Fibroblast of skin of left biceps (primary cell): ENCODE results near the gene LPCAT1.
"Not testable (repeated sequence)": the region's sequence is repeated elsewhere in the genome, so short reads cannot be mapped to it uniquely, and the experiment has no call there.

ENCODE experiments used
- DNase-seq, 2 experiments: peaks; one replicate each; pipeline ENCODE4 v3.0.0-alpha.2; 2013; ENCODE audit warnings: low read depth in 2 of 2

Gene LPCAT1

DNA sequence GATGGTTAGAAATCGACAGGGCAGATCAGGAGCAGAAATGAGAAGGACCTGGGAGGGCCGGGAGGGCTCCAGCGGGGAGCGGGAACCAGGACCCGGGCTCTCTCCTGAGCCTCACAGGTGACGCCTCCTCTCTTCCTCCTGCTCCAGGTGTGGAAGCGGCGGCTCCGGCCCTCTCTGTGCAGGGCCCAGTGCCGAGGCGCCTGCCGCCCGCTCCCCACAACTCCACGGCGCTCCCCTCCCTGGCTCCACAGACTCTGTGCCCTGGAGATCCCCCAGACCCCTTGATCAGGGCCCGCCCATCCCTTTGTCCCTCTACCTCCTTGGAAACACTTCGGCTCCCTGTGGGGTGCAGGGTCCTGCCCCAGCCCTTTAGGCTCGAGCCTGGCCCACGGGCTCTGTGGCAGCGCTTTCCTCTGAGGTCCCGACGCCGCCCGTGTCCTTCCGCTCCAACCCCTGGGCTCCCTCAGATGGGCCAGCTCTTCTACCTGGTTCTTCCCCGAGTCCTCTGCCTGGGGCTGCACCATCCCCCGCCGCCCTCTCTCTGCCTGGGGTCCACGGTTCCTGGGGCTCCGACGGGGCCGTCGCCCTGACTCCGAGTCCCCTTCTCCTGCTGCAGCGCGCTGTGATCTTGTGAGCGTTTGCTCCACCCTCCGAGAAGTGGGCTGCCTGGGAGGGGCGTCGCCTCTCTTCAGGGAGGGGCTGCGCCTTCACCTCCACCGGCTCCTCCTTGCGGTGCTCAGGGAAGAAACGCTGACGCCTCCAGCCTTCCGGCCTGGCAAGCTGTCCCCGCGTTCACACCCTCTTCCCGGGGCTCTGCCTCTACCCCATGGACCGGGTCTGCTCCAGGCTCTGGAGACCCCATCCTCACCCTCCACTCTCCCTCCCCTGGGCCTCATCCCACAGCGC lies 56.2 kb downstream of the LPCAT1 start:
- DNase-seq = no peak

DNA sequence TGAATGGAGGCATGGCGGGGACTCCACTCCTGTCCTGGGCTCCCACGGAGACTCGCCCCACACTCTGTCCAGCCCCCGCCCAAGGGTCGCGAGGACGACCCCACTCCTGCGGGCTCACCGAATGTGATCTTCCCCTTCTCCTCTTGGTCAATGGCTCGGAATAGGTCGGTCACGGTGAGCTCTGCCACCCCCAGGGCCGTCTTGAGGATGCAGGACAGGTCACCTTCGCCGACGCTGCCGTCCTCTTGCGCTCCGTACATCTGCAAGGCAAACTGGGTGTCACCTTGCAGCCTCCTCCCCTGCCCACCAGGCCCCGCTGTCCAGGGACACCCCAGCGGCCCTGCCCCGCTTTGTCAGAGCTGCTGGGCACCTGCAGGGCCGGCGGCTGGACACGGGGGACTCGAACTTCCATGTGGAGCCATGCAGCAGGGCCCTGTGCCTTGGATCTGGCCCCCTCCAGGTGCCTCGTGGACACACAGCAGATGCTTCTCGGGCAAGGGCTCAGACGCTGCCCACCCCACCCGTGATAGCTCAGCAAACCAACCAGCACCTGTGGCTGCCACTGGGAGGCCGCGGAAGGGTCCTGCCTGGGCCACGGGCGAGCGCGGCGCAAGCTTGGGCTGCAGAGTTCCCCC lies 57.0 kb downstream of the LPCAT1 start:
- DNase-seq = no peak

DNA sequence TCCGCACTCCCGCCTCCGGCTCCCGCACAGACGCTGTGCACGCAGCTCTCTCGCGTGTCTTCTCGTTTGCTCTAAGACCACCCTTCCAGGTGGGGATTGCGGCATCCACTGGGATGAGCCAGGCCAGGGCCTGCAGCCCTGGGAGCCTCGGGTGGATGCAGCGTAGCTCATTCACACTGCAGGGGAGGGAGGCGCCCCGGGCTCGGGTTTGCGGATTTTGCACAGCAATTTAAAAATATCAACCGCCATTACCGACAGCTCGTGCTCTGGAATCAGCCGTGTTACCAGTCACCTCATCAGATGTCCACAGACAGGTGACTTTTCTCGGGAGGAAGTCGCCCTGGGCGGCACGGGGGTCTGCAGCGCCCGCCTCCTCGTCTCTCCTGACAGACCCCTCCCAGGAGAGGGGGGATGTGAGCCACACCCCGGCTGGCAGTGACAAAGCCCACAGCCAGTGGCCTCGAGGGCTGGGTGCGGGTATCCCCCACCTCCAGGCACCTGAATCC lies 57.7 kb downstream of the LPCAT1 start:
- DNase-seq = no peak

DNA sequence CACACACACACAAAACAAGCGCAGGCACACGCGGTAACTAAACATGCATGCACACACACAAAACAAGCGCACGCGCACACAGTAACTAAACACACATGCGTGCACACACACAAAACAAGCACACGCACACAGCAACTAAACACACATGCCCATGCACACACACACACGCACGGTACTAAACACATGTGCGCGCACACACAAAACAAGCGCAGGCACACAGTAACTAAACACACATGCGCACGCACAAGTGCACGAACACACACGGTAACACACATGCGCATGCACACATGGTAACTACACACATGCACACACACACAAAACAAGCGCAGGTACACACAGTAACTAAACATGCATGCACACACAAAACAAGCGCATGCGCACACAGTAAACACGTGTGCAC lies 58.6 kb downstream of the LPCAT1 start:
- no peak for DNase-seq

GRCh38 chr5:1464511-1464910 lies 59.2 kb downstream of the LPCAT1 start:
- DNase-seq = no peak

DNA sequence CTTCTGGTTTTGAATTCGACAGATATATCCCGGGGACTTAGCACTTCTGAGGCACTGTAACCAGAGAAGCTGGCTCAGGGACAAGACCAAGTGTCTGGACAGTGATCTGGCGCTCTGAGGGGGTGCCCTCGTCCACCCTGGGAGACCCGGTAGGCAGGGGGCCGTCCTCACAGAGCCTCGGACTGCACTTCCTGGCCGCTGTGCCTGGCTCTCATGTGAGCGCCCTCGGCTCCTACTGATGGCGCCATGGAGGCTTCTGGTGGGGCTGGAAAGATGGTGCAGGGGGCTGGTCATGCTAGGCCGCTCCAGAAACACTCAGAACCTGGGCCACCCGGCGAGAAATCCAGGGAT lies 59.7 kb downstream of the LPCAT1 start:
- no peak for DNase-seq

DNA sequence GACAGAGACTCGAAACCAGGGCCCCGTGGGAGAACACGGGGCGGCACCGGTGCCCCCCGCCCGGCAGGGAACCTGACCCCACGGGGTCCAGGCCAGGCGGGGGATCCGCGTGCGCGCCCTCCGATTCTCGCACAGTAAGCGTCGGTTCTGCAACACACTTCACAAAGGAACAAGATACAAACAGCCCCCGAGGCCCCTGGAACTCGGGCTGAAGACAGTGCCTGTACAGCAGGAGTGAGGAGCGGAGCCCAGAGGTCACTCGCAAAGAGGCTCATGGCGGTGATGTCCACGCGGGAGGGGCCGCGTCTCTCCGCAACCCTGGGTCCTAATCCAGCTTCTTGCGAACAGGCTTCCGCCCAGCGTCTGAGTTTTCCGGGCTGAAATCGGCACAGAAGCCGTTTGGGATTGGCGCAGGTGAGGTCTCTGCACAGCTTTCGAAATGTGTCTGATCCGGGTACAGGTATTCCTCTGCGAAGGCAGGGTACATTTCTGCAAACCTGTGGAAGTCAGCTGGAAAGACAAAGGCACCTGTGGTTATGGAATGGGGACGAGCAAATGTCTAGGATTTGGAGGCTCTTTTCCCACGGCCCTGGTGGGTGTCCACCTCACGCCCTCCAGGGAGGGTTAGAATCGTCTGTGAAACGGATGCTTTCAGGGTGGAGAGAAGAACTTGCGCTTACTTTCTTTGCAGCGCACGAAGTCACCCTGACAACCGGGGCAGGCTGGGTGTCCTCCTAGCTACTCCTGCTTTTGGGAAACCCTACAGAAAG lies 60.2 kb downstream of the LPCAT1 start:
- no peak for DNase-seq

DNA sequence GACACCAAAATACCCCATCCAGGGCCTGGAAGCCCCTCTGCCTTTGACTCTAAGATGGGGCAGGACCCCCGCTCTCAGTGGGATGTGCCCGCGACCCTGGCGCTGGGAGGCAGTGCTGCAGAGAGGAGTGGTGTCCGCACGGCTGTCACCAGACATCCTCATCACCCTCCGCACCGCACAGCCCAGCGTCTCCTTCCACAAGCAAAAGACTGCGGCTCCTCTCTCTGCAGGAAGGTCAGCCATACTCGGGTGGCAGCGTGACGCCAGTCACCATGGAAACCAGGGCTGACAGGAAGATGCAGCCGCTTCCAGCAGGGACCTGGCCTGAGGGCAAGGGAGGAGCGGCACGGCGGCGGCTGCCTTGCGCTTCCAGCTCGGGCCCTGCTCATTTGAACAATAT lies 61.4 kb downstream of the LPCAT1 start:
- DNase-seq = no peak

GRCh38 chr5:1461396-1461795 lies 62.4 kb downstream of the LPCAT1 start:
- DNase-seq = no peak

GRCh38 chr5:1460054-1460682 lies 63.6 kb downstream of the LPCAT1 start:
- DNase-seq = no peak

DNA sequence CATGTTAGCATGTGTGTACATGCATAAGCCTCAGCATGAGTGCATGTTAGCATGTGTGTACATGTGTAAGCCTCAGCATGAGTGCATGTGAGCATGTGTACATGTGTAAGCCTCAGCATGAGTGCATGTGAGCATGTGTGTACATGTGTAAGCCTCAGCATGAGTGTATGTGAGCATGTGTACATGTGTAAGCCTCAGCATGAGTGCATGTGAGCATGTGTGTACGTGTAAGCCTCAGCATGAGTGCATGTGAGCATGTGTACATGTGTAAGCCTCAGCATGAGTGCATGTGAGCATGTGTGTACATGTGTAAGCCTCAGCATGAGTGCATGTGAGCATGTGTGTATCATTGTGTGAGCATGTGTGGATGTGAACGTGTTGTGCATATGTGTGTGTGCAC lies 64.3 kb downstream of the LPCAT1 start:
- DNase-seq = not testable (repeated sequence)

GRCh38 chr5:1456110-1456881 lies 67.5 kb downstream of the LPCAT1 start:
- DNase-seq = not testable (repeated sequence)

DNA sequence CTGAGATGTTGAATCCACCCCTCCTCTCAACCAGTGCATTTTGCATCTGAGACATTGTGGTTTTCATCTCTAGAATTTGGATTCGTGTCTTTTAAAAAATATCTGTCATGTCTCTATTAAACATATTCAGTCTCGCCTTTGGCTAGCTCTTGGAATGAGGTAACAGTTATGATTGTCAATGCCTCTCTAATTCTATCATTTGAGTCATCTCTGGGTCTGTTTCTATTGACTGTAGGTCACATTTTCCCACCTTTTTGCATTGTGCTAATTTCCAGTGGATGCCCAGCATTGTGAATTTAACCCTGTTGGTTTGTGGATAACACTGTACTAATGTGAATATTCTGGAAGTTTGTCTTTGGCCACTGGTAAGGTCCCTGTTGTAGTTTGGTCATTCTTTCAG lies 70.1 kb downstream of the LPCAT1 start:
- DNase-seq = no peak

DNA sequence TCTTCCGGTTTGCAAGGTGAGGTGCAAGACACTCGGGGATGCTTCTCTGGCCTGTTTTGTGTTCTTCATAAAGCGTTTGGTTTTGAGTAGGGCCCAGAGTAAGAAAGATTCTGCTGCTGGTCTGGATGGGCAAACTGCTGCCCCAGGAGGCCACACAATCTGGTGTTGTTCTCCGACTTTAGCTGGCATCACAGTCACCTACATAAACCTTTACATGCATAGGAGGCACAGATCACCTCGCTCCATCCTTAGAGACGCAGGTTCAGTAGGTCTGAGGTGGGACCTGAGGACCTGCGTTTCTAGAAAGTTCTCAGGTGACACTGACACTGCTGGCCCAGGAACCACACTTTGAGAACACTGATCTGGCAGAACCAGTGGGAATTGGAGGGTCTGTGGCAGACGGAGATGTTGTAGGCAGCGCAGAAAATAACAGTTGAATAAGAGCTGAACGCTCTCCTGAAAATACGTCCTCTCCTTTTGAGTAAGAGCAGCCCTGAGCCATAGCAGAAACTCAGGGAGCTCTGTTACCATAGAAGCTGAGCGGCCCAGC lies 74.6 kb downstream of the LPCAT1 start:
- no peak for DNase-seq

DNA sequence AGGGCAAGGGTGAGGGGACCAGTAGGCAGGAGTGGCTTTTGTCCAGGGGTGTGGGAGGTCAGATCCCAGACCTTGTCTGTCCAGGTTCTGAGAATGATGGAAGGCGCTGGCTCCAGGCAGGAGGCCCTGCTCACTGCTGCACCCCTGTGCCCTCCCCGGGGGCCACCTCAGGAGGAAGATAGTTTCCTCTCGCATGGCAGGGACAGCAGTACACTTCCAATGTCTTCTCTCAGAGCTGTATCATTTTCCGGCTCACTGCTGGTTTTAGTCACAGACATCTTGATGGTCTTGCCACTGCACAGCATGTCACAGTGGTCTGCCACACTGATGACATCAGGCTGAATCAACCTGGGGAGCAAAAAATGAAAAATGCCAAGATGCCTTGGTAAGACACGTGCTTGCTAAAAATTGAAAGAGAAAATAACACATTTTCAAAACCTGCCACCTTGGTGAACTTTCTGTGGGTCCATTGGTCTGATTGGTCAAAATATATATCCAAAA lies 75.2 kb downstream of the LPCAT1 start:
- DNase-seq = no peak

- no peak for DNase-seq
Measured at GRCh38 chr5:1447671-1448361, 75.9 kb downstream of the LPCAT1 start.

GRCh38 chr5:1446602-1447343 lies 77.0 kb downstream of the LPCAT1 start:
- no peak for DNase-seq

- no peak for DNase-seq
Measured at GRCh38 chr5:1445689-1446601, 77.8 kb downstream of the LPCAT1 start.
